Activated CD8-positive, alpha-beta memory T cell treated with anti-CD3 and anti-CD28 coated beads, Interleukin-2, amount 10 ng/mL, durations not matched to agents 7 days and 5 days (primary cell): Measurements from ENCODE around the gene HSPA12A. TPM values are rescaled to one million over a fixed set of nuclear protein-coding genes. Genes with fewer than 3 reads are reported as not detected.

ENCODE experiments used
- ATAC-seq: fragments of 150-1000 bp; cut with Tn5 transposase; one replicate; pipeline ENCODE4 v1.10.0; 2021; ENCODE audit warnings: moderate library complexity
- CTCF ChIA-PET: fragments of 350-600 bp; sonication (Branson Sonifier 250); formaldehyde crosslinking; loops from one replicate; lab custom pipeline; 2021; ENCODE audit warnings: antibody characterized with exemption; lab: Charles Lee
- DNase-seq: peaks from one replicate; pipeline ENCODE4 v3.0.0-alpha.2; 2020
- H3K27ac Mint-ChIP-seq: one replicate; pipeline ENCODE4 v1.8.0; 2021; ENCODE audit warnings: mild to moderate bottlenecking, mixed read lengths
- H3K27me3 Mint-ChIP-seq: one replicate; pipeline ENCODE4 v1.8.0; 2021; ENCODE audit warnings: mixed read lengths
- H3K36me3 Mint-ChIP-seq: one replicate; pipeline ENCODE4 v1.8.0; 2021; ENCODE audit warnings: mild to moderate bottlenecking, mixed read lengths
- H3K4me1 Mint-ChIP-seq: one replicate; pipeline ENCODE4 v1.8.0; 2021; ENCODE audit warnings: mixed read lengths
- H3K4me3 Mint-ChIP-seq: one replicate; pipeline ENCODE4 v1.8.0; 2021; ENCODE audit warnings: mild to moderate bottlenecking, moderate library complexity, mixed read lengths
- H3K9me3 Mint-ChIP-seq: one replicate; pipeline ENCODE4 v1.8.0; 2022; ENCODE audit warnings: low read depth, mixed read lengths
- total RNA-seq, 2 experiments: library from RNA; stranded (reverse); gene quantifications; one replicate each; pipeline ENCODE4 v1.2.3, GENCODE V29; 2021

The HSPA12A gene
- total RNA-seq, 2 experiments from 2014 or later = not detected

DNA sequence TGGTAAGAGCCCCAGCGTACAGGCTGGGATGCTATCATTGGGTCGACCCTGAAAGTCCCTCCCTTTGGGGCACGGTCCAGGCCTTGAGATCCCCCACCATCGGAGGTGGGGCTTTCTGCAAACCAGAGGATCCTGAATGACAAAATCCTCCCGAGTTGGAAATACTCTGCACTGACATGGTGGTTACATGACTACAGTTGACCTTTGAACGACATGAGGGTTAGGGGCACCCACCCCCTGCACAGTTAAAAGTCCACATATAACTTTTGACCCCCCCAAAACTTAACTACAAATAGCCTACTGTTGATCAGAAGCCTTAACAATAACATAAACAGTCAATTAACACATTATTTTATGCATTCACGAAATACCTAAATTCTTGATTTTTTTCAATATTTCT, 13.1 kb downstream of the HSPA12A start:
- Mint-ChIP-seq H3K4me1 (peaks cover 6% of the 10 kb centered on the region), H3K27me3 (peaks cover 2% of the 10 kb centered on the region), H3K27ac (no peak overlapping the region), H3K4me3 (no peak overlapping the region), H3K36me3 (no peaks in the 10 kb centered on the region), H3K9me3 (no peaks in the 10 kb centered on the region)
- ATAC-seq (no peak), DNase-seq (no peak)
- CTCF ChIA-PET = no interaction called here

DNA sequence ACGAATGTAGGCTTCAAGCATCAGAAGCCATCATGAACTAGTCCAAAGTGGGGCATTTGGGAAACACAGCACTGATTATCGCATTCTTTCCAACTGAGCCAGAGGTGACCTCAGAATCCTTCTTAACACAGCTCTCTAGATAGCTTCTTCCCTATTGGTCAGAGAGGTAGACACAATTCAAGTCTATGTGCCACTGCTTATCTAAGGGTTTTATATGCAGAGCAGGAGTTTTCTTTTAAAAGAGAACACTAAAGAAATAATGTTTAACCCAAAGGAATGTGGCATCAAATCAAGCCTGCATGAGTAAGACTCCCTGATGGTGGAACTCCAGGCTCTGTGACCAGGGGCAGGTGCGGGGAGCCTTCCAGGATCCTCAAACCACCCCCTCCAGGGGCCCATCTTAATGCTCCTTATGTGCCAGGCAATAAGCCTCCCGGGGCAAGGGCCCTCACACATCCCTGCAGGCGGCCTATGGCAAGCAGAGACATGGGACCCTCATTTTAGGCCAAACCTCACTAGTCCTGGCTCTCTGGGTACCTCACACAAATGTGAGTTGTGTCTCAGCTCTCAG, 13.8 kb downstream of the HSPA12A start:
- CTCF ChIA-PET = no interaction called here
- DNase-seq (no peak), ATAC-seq (no peak)
- Mint-ChIP-seq H3K4me3 (no peak overlapping the region), H3K36me3 (no peaks in the 10 kb centered on the region), H3K9me3 (no peaks in the 10 kb centered on the region), H3K4me1 (peaks cover 11% of the 10 kb centered on the region), H3K27me3 (peaks cover 2% of the 10 kb centered on the region), H3K27ac (no peak overlapping the region)

DNA sequence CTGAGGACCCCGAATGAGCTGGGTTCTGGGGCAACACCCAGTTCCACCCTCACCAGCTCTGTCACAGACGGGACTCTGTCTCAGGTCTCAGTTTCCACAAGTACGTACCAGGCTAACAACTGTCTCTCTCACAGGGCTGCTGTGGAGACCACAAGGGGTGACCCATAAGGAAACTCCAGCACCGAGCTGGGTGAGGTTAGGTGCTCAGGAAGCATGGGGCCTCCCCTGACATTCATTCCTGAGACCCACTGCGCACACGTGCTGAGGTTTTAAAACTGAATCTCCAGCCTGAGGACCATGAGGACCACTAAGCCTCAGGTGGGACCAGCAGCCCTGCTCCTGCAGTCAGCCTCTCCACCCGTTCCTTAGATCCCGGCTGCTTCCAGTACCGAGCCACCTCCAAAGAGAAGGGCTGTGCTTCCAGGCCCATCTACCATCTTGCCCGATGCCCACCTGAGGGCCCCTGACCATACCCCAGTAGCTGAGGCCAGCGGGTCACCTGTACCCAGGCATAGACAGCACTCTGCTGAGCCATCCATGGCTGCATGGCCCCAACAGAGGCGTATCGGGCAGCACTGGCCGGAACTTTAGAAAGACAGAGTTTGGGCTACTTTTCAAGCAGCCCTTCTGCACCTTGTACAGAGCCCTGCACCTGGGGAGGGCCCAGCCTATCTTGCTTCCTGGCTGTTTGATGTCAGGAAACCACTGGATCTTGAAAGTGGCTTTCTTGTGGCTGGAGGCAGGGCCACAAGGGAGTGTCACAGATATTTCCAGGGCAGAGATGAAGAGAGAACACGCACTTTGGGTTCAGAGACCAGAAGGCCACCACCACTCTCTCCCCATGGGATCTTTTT, 18.7 kb downstream of the HSPA12A start:
- Mint-ChIP-seq H3K27me3 (peaks cover 10% of the 10 kb centered on the region), H3K4me1 (peaks cover 16% of the 10 kb centered on the region), H3K36me3 (no peaks in the 10 kb centered on the region), H3K27ac (no peak overlapping the region), H3K4me3 (no peak overlapping the region), H3K9me3 (no peaks in the 10 kb centered on the region)
- ATAC-seq (peak; percentile 72), DNase-seq (peak; percentile 55)
- CTCF ChIA-PET = interaction anchor here (1.0 kb wide), 1 partner anchor 65 kb away, joined by 3 read pairs; no protein-coding TSS in a partner anchor

DNA sequence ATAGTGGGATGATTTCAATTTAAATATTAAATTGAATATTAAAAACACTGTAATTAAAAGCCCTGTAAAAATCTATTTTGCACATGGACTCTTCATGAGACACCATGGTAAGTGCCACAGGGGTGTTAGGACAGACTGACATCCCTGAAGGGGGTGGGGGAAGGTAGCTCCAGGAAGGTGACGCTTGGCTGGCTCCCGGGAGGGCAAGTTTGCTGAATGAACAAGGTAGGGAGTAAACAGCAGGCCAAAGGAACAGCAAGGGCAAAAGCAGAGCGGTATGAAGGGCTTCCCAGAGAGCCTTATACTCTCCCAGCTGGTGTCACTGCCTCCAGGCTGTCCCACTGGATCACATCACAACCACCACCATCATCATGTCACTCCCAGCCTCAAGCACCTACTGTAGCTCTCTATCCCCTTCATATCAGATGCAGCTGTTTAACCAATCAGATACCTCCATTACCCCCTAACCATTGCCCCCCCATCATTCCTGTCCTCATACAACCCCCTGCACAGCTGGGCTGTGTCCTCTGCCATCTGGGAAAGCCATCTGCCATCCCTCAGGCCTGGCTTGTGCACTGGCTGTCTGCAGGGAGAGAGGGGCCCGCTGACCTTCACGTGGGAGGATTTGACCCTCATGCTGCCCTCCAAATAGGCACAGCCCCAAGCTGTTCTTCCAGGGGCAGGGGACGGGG, 19.5 kb downstream of the HSPA12A start:
- ATAC-seq (no peak), DNase-seq (no peak)
- Mint-ChIP-seq H3K36me3 (no peaks in the 10 kb centered on the region), H3K9me3 (no peaks in the 10 kb centered on the region), H3K4me1 (peaks cover 16% of the 10 kb centered on the region), H3K27ac (no peak overlapping the region), H3K4me3 (no peak overlapping the region), H3K27me3 (peaks cover 10% of the 10 kb centered on the region)
- CTCF ChIA-PET = interaction anchor here (1.0 kb wide), 1 partner anchor 65 kb away, joined by 3 read pairs; no protein-coding TSS in a partner anchor

DNA sequence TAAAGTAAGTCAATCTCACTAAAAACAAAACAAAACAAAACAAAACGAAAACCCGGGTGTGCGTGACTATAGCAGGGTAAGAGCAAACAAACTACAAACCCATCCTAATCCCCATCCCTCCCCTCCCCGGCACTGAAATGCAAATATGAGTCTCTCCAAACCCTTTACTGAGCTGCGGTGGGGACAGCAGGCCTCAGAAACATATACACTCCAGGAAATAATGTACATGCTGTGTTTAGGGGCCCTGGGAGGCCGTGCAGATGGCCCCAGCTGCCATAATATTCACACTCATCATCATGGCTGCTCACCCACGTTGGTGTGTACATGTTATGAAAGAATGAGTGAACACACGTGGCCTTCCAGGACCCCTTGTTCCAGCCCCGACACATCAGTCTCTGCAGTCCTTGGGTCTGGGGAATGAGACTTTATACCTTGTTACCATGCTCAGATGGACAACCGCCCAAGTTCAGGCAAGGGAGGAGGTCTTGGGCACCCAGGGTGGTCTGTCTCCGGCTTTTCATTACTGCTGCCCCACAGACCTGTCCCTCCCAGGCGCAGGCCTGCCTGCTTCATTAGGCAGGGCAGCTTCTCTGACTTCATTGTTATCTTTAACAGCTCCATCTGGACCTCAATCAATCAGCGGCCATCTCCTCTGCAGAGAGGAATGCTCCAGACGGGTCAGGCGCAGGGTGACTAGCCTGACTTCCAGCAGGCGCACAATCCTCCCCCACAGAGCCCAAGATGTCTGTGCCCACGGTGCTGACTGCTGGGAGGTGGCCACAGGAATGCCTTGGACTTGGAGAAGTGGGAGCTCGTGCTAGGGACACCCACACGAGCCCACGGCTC, 20.6 kb downstream of the HSPA12A start:
- Mint-ChIP-seq H3K4me1 (peaks cover 16% of the 10 kb centered on the region), H3K36me3 (no peaks in the 10 kb centered on the region), H3K9me3 (no peaks in the 10 kb centered on the region), H3K27ac (no peak overlapping the region), H3K4me3 (no peak overlapping the region), H3K27me3 (peaks cover 10% of the 10 kb centered on the region)
- CTCF ChIA-PET = no interaction called here
- ATAC-seq (no peak), DNase-seq (no peak)

DNA sequence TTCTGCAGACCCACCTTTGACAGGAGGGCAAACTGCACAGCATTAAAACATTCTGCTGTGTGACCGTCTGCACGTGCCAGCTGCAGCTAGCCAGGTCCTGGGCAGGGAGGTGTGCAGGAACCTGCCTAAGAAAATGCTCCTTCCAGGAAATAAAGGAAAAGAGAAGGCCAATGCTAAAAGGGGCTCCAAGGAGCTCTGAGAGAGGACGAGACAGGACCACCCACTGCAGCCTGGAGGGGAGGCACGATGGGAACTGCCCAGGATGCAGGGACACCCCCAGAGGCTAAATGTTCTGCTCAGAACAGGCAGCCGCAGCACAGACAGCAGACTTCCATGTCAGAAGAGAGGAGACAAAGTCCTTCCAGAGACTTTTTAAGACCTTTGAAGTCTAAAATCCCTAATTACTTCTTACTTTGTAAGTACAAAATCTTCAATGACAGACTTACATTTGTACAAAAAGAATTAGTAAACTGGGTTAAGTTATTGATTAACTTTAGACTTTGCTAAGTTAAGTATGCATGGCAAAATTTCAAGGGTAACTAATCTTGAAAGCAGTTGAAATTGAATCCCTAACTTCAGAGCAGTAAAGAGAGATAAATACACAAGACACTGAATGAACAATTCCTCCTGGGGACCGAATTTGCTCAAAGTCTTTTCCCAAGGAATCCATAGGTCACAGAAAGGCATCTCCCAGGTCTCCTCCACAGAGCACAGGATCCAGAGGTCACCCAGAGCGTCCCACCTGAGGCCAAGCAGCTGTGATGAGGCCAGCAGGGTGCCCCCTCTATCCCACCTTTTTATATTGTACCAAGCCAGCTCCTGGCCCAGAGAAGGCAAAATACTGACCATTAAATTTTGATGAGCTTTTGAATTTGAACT, 21.5 kb downstream of the HSPA12A start:
- Mint-ChIP-seq H3K27ac (no peak overlapping the region), H3K27me3 (peaks cover 12% of the 10 kb centered on the region)
- CTCF ChIA-PET = no interaction called here

DNA sequence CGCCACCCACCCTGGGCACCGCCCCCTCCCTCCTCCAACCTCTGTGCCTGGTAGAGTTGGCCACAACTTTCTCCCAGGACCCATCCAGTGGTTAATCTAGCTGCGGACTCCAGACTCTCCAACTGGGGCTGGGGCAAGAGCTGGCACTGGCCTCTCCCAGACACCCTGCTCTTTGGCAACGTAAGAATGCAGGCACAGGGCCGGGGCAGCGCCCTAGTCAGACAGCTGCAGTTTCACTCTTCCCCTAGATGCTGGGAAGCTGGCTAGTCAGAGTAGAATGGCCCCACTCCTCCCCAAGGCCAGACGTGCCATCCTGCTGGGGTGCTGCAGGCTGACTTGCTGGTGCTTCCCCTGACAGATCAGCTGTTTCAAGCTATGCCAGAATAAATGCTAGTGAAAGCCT, 22.1 kb downstream of the HSPA12A start:
- Mint-ChIP-seq H3K27me3 (peaks cover 12% of the 10 kb centered on the region), H3K4me3 (no peak overlapping the region), H3K4me1 (peaks cover 16% of the 10 kb centered on the region), H3K36me3 (no peaks in the 10 kb centered on the region), H3K27ac (no peak overlapping the region), H3K9me3 (no peaks in the 10 kb centered on the region)
- ATAC-seq = no peak
- no peak for DNase-seq
- CTCF ChIA-PET = interaction anchor here (0.6 to 1.0 kb wide), 2 partner anchors 19 to 102 kb away, joined by 3 read pairs; no protein-coding TSS in a partner anchor

More for the DNA sequence above, 21.5 kb downstream of the HSPA12A start:
- Mint-ChIP-seq H3K4me3 (no peak overlapping the region), H3K36me3 (no peaks in the 10 kb centered on the region), H3K9me3 (no peaks in the 10 kb centered on the region), H3K4me1 (peaks cover 16% of the 10 kb centered on the region)
- ATAC-seq (no peak), DNase-seq (no peak)

DNA sequence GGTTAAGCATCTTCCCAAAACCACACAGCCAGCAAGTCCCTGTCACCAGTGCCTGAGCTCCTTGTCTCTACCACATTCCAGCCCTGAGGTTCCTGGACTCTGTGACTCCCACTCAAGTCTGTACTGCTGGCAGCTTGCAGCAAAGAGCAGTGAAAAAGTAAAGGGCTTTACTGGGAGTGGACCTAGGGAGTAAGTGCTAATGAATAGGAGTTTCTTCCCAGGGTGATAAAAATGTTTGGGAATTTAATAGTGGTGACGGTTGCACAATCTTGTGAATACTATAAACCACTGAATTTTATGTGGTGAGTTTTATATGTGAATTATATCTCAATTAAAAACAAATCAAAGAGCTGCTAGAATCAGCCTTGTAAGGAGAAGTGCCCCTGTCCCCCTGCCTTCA, 22.6 kb downstream of the HSPA12A start:
- Mint-ChIP-seq H3K4me1 (peaks cover 15% of the 10 kb centered on the region), H3K4me3 (no peak overlapping the region), H3K9me3 (no peaks in the 10 kb centered on the region), H3K36me3 (no peaks in the 10 kb centered on the region), H3K27me3 (peaks cover 10% of the 10 kb centered on the region), H3K27ac (no peak overlapping the region)
- CTCF ChIA-PET = interaction anchor here (0.6 to 1.0 kb wide), 2 partner anchors 18 to 101 kb away, joined by 3 read pairs; no protein-coding TSS in a partner anchor
- DNase-seq = no peak
- ATAC-seq = no peak

DNA sequence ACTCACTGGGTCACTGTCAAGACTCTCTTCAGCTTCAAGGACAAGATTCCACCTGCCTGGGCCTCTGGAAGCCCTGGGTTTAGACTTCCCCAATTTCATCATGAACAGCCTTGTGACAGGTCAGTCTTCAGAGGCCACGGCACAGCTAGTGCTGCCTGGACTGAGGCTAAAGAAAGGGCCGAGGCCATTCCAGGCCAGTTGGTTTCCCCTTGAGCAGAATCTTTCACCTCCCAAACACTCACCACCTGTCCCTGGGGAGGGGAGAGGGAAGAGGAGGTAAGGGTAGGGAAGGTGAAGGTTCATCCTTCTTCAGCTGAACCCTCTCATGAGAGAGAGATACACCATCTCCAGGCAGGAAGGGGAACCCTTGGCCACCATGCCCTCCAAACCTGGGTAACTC, 24.3 kb downstream of the HSPA12A start:
- Mint-ChIP-seq H3K27ac (no peak overlapping the region), H3K27me3 (peaks cover 10% of the 10 kb centered on the region), H3K36me3 (no peaks in the 10 kb centered on the region), H3K9me3 (no peaks in the 10 kb centered on the region), H3K4me3 (no peak overlapping the region), H3K4me1 (no peaks in the 10 kb centered on the region)
- CTCF ChIA-PET = no interaction called here
- no peak for DNase-seq
- ATAC-seq = no peak

DNA sequence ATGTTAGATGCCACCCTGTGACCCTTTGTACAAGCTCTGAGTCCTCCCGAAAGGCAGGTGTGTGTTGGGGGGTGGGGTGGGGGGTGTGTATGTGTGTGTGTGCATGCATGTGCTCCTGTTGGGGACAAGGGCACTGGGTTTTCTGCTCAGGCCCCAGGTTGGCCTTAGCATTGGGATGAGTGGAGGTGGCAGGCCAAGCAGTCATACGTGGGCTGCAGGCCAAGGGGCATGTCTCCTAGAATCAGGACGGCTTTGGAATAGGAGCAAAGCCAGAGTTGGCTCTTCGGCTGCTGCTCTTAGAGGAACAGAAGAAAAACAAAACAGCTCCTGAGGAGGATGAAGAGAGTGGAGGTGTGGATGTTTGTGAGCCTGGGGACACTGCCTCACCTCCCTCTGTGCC, 26.0 kb downstream of the HSPA12A start:
- H3K4me1 Mint-ChIP-seq = no peaks in the 10 kb centered on the region
- H3K9me3 Mint-ChIP-seq = no peaks in the 10 kb centered on the region
- no peak overlapping the region for H3K4me3 Mint-ChIP-seq
- no peaks in the 10 kb centered on the region for H3K36me3 Mint-ChIP-seq
- DNase-seq (no peak), ATAC-seq (no peak)
- peaks cover 13% of the 10 kb centered on the region for H3K27me3 Mint-ChIP-seq
- CTCF ChIA-PET = no interaction called here
- H3K27ac Mint-ChIP-seq = no peak overlapping the region

DNA sequence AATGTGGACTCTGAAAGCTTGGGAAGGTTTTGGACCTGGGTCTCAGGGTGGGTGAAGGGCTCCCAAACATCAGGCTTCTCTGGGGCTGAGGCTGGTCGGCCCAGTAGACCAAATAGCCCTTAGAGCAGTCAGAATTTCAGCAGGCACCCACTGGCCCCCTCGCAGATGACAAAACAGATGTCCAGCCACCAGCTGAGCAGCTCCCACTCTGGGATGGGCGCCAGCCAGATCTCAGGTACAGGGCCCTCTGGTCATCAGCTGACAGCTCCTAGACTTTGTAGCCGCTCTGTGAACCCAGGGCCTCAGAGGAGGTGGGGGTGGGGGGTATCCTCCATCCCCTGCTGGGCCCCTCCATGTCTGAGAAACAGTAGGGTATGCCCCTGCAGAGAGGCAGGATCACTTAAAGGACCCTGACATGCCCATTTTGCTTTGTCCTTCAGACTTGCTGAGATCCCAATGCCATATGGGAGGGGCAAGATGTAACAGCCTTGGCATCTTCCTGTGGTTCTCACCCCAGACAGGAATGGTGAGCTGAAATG, 26.5 kb downstream of the HSPA12A start:
- no peak for ATAC-seq
- Mint-ChIP-seq H3K4me3 (no peak overlapping the region), H3K9me3 (no peaks in the 10 kb centered on the region), H3K36me3 (no peaks in the 10 kb centered on the region), H3K27me3 (peaks cover 10% of the 10 kb centered on the region), H3K27ac (no peak overlapping the region), H3K4me1 (no peaks in the 10 kb centered on the region)
- DNase-seq = no peak
- CTCF ChIA-PET = no interaction called here

DNA sequence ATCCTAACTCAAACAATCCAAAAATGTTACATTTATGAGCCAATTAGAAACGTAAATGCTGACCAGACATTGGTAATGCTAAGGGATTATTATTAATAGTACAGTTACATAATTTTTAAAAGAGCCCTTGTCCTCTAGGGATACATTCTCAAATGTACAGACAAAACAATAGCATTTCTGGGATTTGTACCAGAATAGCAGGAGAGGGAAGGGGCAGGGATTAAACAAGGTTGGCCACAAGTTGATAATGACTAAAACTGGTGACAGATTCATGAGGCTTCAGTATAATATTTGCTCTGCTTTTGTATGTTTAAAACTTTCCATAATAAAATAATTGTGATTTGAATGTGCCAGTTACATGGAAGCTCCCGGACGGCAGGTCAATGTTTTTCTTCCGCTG, 27.0 kb downstream of the HSPA12A start:
- Mint-ChIP-seq H3K4me3 (no peak overlapping the region), H3K27me3 (peaks cover 10% of the 10 kb centered on the region), H3K9me3 (no peaks in the 10 kb centered on the region), H3K27ac (no peak overlapping the region), H3K4me1 (no peaks in the 10 kb centered on the region), H3K36me3 (no peaks in the 10 kb centered on the region)
- DNase-seq (no peak), ATAC-seq (no peak)
- CTCF ChIA-PET = no interaction called here
